ENCODE results near the gene LPP.

Gene LPP

GRCh38 chr3:188750617-188751016, 596.7 kb downstream of the LPP start:
- Histone ChIP-seq H3K36me3 (ENCODE audit: control insufficient read depth, insufficient read depth, low read length) (no peaks in the 10 kb centered on the region), H4K8ac (ENCODE audit: low read depth, low read length) (no peak overlapping the region), H3K27me3 (ENCODE audit: insufficient read depth, low read length, poor library complexity) (no peaks in the 10 kb centered on the region), H3K9ac (ENCODE audit: low read length) (no peak overlapping the region), H2AK5ac (ENCODE audit: low read length) (no peak overlapping the region), H3K4me2 (ENCODE audit: low read length) (no peak overlapping the region), H3K79me2 (ENCODE audit: control insufficient read depth, insufficient read depth, low read length) (no peaks in the 10 kb centered on the region), H3K18ac (ENCODE audit: low read length) (no peak overlapping the region), H3K4ac (ENCODE audit: low read depth, low read length) (no peak overlapping the region), H3K23ac (ENCODE audit: low read length) (no peak overlapping the region), H3K27ac (ENCODE audit: low read depth, low read length) (no peak overlapping the region), H3K79me1 (ENCODE audit: low read length) (no peaks in the 10 kb centered on the region), H2BK120ac (ENCODE audit: low read depth, low read length) (no peak overlapping the region), H4K5ac (ENCODE audit: low read length) (no peak overlapping the region), H3K4me3 (ENCODE audit: low read length) (no peak overlapping the region), H2BK15ac (replicated peaks; ENCODE audit: low read depth) (no peak overlapping the region), H3K4me1 (ENCODE audit: control insufficient read depth, low read depth, low read length) (no peaks in the 10 kb centered on the region), H3K56ac (ENCODE audit: low read length) (no peak overlapping the region), H2BK5ac (ENCODE audit: low read length) (no peak overlapping the region)
- no peak for DNase-seq
- WGBS (ENCODE audit: extremely low coverage, insufficient coverage, low lambda C conversion rate): no CpG with 5 or more reads among the region's 1 CpG

- DNase-seq: no peak
- Histone ChIP-seq H3K36me3 (ENCODE audit: control insufficient read depth, insufficient read depth, low read length) (no peaks in the 10 kb centered on the region), H4K8ac (ENCODE audit: low read depth, low read length) (no peak overlapping the region), H2BK15ac (replicated peaks; ENCODE audit: low read depth) (no peak overlapping the region), H3K79me1 (ENCODE audit: low read length) (no peaks in the 10 kb centered on the region), H3K4me2 (ENCODE audit: low read length) (no peak overlapping the region), H3K23ac (ENCODE audit: low read length) (no peak overlapping the region), H3K9ac (ENCODE audit: low read length) (no peak overlapping the region), H3K27ac (ENCODE audit: low read depth, low read length) (no peak overlapping the region), H3K56ac (ENCODE audit: low read length) (no peak overlapping the region), H4K5ac (ENCODE audit: low read length) (no peak overlapping the region), H2BK5ac (ENCODE audit: low read length) (no peak overlapping the region), H3K79me2 (ENCODE audit: control insufficient read depth, insufficient read depth, low read length) (no peaks in the 10 kb centered on the region), H3K4me3 (ENCODE audit: low read length) (no peak overlapping the region), H3K4me1 (ENCODE audit: control insufficient read depth, low read depth, low read length) (no peaks in the 10 kb centered on the region), H2BK120ac (ENCODE audit: low read depth, low read length) (no peak overlapping the region), H2AK5ac (ENCODE audit: low read length) (no peak overlapping the region), H3K18ac (ENCODE audit: low read length) (no peak overlapping the region), H3K27me3 (ENCODE audit: insufficient read depth, low read length, poor library complexity) (no peaks in the 10 kb centered on the region), H3K4ac (ENCODE audit: low read depth, low read length) (no peak overlapping the region)
- WGBS (ENCODE audit: extremely low coverage, insufficient coverage, low lambda C conversion rate): no CpG with 5 or more reads among the region's 1 CpG
Measured at GRCh38 chr3:188752850-188753249, 598.9 kb downstream of the LPP start.

GRCh38 chr3:188754267-188754666, 600.3 kb downstream of the LPP start:
- Histone ChIP-seq H3K4me2 (ENCODE audit: low read length) (no peak overlapping the region), H3K18ac (ENCODE audit: low read length) (no peak overlapping the region), H3K36me3 (ENCODE audit: control insufficient read depth, insufficient read depth, low read length) (no peaks in the 10 kb centered on the region), H2BK120ac (ENCODE audit: low read depth, low read length) (no peak overlapping the region), H2AK5ac (ENCODE audit: low read length) (no peak overlapping the region), H3K79me2 (ENCODE audit: control insufficient read depth, insufficient read depth, low read length) (no peaks in the 10 kb centered on the region), H4K8ac (ENCODE audit: low read depth, low read length) (no peak overlapping the region), H3K9ac (ENCODE audit: low read length) (no peak overlapping the region), H2BK5ac (ENCODE audit: low read length) (no peak overlapping the region), H3K27me3 (ENCODE audit: insufficient read depth, low read length, poor library complexity) (no peaks in the 10 kb centered on the region), H4K5ac (ENCODE audit: low read length) (no peak overlapping the region), H2BK15ac (replicated peaks; ENCODE audit: low read depth) (no peak overlapping the region), H3K4ac (ENCODE audit: low read depth, low read length) (no peak overlapping the region), H3K4me3 (ENCODE audit: low read length) (no peak overlapping the region), H3K56ac (ENCODE audit: low read length) (no peak overlapping the region), H3K79me1 (ENCODE audit: low read length) (no peaks in the 10 kb centered on the region), H3K4me1 (ENCODE audit: control insufficient read depth, low read depth, low read length) (no peaks in the 10 kb centered on the region), H3K27ac (ENCODE audit: low read depth, low read length) (no peak overlapping the region), H3K23ac (ENCODE audit: low read length) (no peak overlapping the region)
- no peak for DNase-seq
- no CpG with 5 or more reads among the region's 5 CpGs for WGBS (ENCODE audit: extremely low coverage, insufficient coverage, low lambda C conversion rate)

- no peak overlapping the region for H3K56ac ChIP-seq (ENCODE audit: low read length)
- no peak overlapping the region for H3K23ac ChIP-seq (ENCODE audit: low read length)
- H2AK5ac ChIP-seq (ENCODE audit: low read length): no peak overlapping the region
- H3K4ac ChIP-seq (ENCODE audit: low read depth, low read length): no peak overlapping the region
- no peaks in the 10 kb centered on the region for H3K36me3 ChIP-seq (ENCODE audit: control insufficient read depth, insufficient read depth, low read length)
- H3K79me2 ChIP-seq (ENCODE audit: control insufficient read depth, insufficient read depth, low read length): no peaks in the 10 kb centered on the region
- H3K9ac ChIP-seq (ENCODE audit: low read length): no peak overlapping the region
- no peak overlapping the region for H2BK15ac ChIP-seq (replicated peaks; ENCODE audit: low read depth)
- no peaks in the 10 kb centered on the region for H3K27me3 ChIP-seq (ENCODE audit: insufficient read depth, low read length, poor library complexity)
- no peak overlapping the region for H3K18ac ChIP-seq (ENCODE audit: low read length)
- no CpG with 5 or more reads among the region's 3 CpGs for WGBS (ENCODE audit: extremely low coverage, insufficient coverage, low lambda C conversion rate)
- H2BK5ac ChIP-seq (ENCODE audit: low read length): no peak overlapping the region
- no peak for DNase-seq
- H4K8ac ChIP-seq (ENCODE audit: low read depth, low read length): no peak overlapping the region
- H3K4me2 ChIP-seq (ENCODE audit: low read length): no peak overlapping the region
- no peak overlapping the region for H2BK120ac ChIP-seq (ENCODE audit: low read depth, low read length)
- no peaks in the 10 kb centered on the region for H3K4me1 ChIP-seq (ENCODE audit: control insufficient read depth, low read depth, low read length)
- H3K27ac ChIP-seq (ENCODE audit: low read depth, low read length): no peak overlapping the region
- no peaks in the 10 kb centered on the region for H3K79me1 ChIP-seq (ENCODE audit: low read length)
- no peak overlapping the region for H4K5ac ChIP-seq (ENCODE audit: low read length)
- H3K4me3 ChIP-seq (ENCODE audit: low read length): no peak overlapping the region
Measured at GRCh38 chr3:188756241-188756640, 602.3 kb downstream of the LPP start.

GRCh38 chr3:188759336-188760005, 605.5 kb downstream of the LPP start:
- Histone ChIP-seq H3K9ac (ENCODE audit: low read length) (no peak overlapping the region), H3K27ac (ENCODE audit: low read depth, low read length) (no peak overlapping the region), H2AK5ac (ENCODE audit: low read length) (no peak overlapping the region), H2BK120ac (ENCODE audit: low read depth, low read length) (no peak overlapping the region), H3K4me3 (ENCODE audit: low read length) (no peak overlapping the region), H3K79me1 (ENCODE audit: low read length) (no peaks in the 10 kb centered on the region), H3K4ac (ENCODE audit: low read depth, low read length) (no peak overlapping the region), H3K36me3 (ENCODE audit: control insufficient read depth, insufficient read depth, low read length) (no peaks in the 10 kb centered on the region), H3K4me1 (ENCODE audit: control insufficient read depth, low read depth, low read length) (no peaks in the 10 kb centered on the region), H2BK15ac (replicated peaks; ENCODE audit: low read depth) (no peak overlapping the region), H3K18ac (ENCODE audit: low read length) (no peak overlapping the region), H3K23ac (ENCODE audit: low read length) (no peak overlapping the region), H2BK5ac (ENCODE audit: low read length) (no peak overlapping the region), H3K4me2 (ENCODE audit: low read length) (no peak overlapping the region), H4K8ac (ENCODE audit: low read depth, low read length) (no peak overlapping the region), H3K56ac (ENCODE audit: low read length) (no peak overlapping the region), H4K5ac (ENCODE audit: low read length) (no peak overlapping the region), H3K27me3 (ENCODE audit: insufficient read depth, low read length, poor library complexity) (no peaks in the 10 kb centered on the region), H3K79me2 (ENCODE audit: control insufficient read depth, insufficient read depth, low read length) (no peaks in the 10 kb centered on the region)
- WGBS (ENCODE audit: extremely low coverage, insufficient coverage, low lambda C conversion rate): no CpG with 5 or more reads among the region's 5 CpGs
- DNase-seq: no peak

- Histone ChIP-seq H4K8ac (ENCODE audit: low read depth, low read length) (no peak overlapping the region), H3K9ac (ENCODE audit: low read length) (no peak overlapping the region), H3K79me2 (ENCODE audit: control insufficient read depth, insufficient read depth, low read length) (no peaks in the 10 kb centered on the region), H2BK15ac (replicated peaks; ENCODE audit: low read depth) (no peak overlapping the region), H2AK5ac (ENCODE audit: low read length) (no peak overlapping the region), H3K23ac (ENCODE audit: low read length) (no peak overlapping the region), H3K36me3 (ENCODE audit: control insufficient read depth, insufficient read depth, low read length) (no peaks in the 10 kb centered on the region), H4K5ac (ENCODE audit: low read length) (no peak overlapping the region), H3K27ac (ENCODE audit: low read depth, low read length) (no peak overlapping the region), H3K4me1 (ENCODE audit: control insufficient read depth, low read depth, low read length) (no peaks in the 10 kb centered on the region), H3K79me1 (ENCODE audit: low read length) (no peaks in the 10 kb centered on the region), H3K27me3 (ENCODE audit: insufficient read depth, low read length, poor library complexity) (no peaks in the 10 kb centered on the region), H3K18ac (ENCODE audit: low read length) (no peak overlapping the region), H3K4me2 (ENCODE audit: low read length) (no peak overlapping the region), H3K4ac (ENCODE audit: low read depth, low read length) (no peak overlapping the region), H2BK120ac (ENCODE audit: low read depth, low read length) (no peak overlapping the region), H3K4me3 (ENCODE audit: low read length) (no peak overlapping the region), H2BK5ac (ENCODE audit: low read length) (no peak overlapping the region), H3K56ac (ENCODE audit: low read length) (no peak overlapping the region)
- no CpG with 5 or more reads among the region's 3 CpGs for WGBS (ENCODE audit: extremely low coverage, insufficient coverage, low lambda C conversion rate)
- no peak for DNase-seq
Measured at GRCh38 chr3:188760408-188760807, 606.5 kb downstream of the LPP start.
